Measurements from ENCODE around the gene LAMA3.

LAMA3 gene

DNA sequence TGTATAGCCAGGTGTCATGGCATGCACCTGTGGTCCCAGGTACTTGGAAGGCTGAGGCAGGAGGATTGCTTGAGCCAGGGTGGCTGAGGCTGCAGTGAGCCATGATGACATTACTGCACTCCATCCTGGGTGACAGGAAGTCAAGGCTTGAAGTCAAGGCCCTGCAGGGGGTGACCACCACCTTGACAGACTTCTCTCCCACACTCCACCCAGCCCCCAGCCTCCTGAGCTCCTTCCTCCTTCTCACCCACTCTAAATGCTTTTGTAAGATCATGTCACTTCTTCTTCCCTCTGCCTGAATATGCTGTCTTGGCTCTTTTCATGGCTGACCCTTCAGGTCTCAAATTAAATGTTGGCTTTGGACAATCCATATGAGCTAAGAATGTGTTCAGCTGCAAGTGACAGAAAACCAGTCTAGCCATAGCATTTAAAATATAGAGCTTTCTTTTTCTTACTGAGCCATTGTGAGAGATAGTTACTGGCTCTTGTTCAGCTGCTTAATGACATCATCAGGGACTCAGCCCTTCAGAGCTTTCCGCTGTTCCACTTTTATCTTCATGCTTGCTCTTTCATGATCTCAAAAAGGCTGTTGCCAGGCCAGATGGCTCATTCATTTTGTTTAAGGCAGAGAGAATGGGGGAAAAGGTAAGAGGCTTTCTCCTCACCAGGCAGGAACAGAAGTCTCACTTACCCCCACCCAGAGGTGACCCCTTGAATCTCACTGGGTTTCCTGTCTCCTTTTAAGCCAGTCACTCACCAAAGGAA, 288.6 kb downstream of the LAMA3 start:
- peak; percentile 68 for DNase-seq

DNA sequence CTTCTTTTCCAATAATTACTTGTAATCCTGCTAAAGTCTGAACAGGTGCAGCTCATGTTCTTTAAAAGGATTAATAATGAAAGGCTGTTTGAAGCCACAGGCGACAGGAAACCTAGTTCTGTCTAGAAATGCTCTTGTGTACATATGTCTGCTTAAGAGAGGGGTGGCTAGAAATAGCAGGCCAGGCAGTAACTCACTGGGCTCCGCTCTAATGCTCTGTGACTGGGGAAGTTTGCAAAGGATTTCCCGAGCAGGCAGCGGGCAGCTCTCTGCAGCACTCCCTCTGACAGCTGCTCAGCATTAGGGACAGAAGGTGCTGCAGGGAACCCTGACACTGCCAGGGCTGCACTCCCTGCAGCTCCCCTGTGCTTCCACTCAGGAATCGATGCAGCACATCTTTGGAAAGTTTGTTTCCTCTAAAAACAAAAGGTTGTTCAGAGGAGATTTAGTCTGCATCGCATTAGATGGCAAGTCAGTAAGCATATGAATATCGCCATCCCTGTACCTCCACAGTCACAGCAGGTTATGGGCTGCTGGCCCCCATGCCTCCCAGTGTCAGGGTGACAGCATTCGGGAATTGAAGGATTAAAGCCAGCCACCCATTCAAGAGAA, 292.2 kb downstream of the LAMA3 start:
- no peak for DNase-seq

DNA sequence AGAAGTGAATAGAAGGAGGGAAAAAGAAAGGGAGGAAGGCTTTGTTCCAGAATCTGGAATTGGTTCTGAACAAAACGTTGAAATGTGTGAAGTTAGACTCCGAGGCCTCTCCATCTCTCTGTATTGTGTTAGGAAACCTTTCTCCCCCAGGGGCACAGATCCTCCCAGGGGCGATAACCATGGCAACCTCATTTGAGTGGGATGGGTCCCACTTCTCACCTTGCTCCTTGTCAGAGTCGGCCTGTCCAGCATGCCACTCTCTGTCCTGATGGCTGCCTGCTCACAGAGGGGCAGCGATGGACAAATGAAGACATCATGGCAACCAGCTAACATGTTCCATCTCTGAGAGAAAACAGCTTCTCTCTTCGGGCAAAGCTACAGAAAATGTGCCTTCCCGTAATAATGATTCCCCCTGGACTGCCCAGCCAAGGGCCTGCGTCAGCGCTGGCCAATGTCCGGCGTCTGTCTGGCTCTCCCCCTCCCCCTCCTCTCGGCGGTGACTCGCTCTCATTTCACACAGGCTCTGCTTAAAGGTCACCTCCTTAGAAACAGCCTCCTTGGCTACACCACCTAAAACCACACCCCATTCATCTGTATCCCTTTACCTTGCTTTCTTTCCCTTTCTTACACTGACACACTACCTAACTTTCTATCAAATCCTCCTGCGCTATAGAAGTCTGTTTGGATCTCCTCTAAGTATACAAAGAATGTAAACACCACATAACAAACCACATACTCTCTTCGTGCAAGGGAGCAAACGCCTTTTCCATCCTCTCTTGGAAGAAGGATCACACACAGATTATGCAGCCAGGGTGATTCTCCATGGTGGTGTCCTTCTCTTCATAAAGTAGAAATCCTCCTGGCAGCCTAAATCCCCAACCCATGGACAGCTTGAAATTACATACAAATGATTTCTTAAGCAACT, 293.2 kb downstream of the LAMA3 start:
- DNase-seq, result no peak

DNA sequence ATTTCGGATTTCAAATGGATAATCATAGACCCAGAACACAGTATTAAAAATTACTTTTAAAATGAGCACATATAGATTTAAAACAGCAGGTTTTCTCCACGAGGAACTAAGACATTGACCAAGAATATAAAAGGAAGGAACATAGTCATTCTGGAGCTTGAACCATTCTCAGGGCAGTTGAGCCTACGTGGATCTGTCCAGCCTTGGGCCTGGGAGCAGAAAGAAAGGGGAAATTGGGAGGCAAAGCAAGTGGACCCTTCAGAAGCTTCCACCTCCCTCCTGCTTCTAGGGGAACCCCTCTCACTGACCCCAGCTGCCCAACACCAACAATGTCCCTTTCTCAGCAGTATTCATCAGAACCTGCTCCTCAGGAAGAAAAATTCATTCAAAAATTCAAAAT, 293.9 kb downstream of the LAMA3 start:
- no peak for DNase-seq

DNA sequence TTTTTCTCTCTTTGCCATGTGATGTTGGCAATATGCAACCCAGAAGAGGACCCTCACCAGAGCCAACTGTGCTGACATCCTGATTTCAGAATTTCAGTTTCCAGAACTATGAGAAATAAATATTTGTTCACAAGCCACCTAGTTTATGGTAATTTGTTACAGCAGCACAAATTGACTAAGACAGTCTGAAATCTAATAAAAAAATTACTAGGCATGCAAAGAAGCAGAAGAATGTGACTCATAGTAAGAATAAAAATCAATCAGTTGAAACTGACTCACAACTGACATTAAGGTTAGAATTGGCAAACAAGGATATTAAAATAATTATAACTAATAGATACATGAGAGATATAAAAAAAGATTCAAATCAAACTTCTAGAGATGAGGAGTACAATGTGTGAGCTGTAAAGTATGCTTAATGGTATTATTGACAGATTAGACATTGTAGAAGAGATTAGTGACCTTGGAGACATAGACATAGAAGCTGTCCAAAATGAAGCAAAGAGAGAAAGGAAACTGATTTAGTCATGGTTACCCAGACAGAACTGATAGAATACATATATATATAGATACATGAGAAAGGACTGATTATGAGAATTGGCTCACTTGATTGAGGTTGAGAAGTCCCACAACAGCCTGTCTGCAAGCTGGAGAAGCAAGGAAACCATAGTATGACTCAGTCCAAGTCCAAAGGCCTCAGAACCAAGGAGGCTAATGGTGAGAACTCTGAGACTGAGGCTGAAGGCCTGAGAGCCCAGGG, 297.5 kb downstream of the LAMA3 start:
- DNase-seq, result peak; percentile 24

DNA sequence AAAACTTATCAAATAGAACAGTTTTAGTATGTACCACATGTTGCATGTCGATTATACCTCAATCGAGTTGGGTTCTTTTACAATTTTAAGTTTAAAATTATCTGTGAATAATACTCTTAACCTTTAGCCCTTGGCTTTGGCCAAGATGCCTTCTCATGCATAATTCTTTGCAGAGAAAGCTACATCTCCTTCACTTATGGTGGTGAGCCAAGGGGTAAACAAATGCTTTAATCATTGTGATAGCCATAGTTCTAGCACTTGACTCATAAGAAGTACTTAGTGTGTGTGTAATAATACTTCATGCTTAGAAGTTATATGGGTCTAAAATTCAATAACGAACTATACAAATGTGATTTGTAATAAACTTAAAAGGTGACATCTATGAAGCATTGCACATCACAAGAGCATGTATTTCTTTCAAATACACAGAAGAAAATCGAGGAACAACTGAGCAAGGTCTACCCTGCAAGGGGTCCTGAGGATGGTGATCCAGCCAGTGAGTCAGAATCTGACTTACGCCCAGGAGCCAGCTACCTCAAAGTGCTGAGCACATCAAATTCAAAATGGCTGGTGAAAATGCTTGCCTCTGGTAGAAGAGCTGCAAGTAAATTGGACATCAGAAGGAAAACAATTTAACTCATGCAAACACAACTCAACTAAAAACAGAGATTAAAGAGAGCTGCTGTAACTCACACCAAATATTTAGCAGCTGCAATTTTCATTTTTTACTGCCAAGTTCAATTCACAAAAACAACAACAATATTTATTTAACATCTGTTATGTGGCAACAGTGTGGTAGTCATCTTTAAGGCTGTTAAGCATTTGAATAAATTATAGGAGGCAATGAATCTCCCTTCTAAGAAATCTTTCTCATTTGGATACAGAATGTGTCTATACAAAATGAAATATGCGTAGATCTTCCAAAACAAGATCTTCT, 301.5 kb downstream of the LAMA3 start:
- no peak for DNase-seq

DNA sequence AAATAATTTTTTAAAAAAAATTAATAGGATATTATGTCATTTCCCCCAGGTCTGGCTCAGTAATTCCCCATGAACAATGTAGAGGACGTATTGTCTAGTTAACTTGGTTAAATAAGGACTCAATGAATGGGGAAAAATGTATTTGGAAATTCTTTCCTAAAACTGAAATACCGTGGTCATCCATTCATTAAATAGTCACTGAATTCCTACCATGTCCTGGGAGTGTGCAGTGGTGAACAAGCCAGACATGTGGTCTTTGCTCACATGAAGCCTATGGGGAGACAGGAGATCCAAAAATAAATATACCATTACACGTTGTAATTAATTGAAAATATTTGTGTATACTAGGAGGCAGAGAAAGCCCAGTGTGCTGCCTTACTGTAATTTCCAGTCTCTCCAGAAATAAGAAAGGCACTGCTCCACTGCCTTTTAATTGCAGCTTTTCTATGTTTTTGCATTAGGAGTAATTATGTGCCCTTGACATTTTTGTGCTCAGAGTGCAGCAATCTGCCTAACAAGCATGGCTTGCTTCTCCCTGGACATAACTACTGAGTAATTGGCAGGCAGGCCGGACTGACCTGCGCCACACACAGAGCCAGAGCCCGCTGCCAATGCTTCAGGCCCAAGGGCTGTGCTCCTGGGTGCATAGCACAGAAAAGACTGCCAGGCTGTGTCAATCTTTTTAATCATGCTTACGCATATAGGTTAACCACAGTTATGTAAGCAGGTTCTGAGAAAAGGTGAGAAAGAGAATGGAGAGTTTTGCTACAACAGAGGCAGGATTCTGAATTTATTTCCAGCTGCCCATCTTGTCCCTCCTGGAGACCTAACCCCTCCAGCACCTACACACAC, 303.1 kb downstream of the LAMA3 start:
- no peak for DNase-seq

DNA sequence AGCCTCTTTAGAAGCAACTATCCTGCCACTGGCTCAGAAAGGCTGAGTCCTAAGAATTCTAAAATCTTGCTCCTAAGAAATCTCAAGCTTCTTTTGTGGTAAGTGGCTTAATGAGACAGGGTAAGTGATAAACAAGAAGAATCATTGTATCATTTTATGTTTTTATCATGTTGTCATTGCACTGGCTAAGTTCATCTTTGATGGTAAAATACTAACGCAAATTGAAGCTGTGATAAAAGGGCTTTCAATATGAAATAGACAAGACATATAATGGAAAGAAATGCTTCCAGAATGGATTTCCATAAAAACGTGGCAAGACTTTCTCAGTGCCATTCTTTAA, 303.7 kb downstream of the LAMA3 start:
- DNase-seq, result no peak

DNA sequence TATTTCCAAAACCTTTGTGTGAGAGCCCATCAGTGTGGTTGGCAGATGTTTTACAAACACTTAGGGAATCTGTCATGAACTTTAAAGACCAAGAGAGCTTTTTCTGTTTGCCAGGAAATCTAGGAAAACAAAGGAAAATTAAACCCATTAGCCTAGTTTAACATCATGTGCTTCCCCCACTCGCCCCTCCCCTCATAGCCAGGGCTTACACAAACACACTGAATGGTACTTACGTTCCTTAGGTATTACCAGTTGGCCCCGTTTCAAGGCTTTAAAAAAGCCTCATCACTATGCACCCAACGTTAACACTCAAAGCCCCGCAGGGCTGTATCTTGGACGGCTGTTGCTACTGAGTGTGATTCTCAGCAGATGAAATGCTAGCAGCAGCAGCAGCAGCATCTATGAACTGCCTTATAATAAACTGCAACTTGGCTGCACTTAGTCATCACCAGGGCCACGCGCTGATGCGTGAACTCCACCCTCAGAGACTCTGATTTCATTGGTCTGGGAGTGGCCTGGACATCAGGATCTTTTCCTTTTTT, 305.2 kb downstream of the LAMA3 start:
- DNase-seq, result no peak

DNA sequence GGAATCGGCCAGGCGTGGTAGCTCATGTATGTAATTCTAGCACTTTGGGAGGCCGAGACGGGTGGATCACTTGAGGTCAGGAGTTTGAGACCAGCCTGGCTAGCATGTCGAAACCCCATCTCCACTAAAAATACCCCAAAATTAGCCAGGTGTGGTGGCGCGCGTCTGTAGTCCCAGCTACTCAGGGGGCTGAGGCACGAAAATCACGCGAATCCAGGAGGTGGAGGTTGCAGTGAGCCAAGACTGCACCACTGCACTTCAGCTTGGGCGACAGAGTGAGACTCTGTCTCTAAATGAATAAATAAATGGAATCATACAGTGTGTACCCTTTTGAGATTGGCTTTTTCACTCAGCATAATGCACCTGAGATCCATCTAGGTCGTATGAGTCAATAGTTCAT, 305.9 kb downstream of the LAMA3 start:
- DNase-seq, result no peak

DNA sequence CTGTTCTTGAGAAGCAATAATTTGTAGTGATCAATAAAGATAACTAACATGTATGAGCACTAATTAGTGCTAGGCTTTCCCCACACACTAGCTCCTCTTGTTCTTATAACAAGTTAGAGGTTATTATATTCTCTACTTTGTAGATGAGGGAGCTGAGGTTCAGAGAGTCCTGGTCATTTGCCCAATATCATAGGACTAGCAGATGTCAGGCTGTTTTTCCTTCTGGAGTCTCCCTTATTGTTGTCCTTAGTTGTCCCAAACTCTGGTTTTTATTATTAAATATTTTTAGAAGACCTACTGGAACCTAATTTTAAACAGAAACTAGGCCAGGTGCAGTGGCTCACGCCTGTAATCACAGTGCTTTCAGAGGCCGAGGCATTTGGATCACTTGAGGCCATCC, 308.8 kb downstream of the LAMA3 start:
- no peak for DNase-seq

DNA sequence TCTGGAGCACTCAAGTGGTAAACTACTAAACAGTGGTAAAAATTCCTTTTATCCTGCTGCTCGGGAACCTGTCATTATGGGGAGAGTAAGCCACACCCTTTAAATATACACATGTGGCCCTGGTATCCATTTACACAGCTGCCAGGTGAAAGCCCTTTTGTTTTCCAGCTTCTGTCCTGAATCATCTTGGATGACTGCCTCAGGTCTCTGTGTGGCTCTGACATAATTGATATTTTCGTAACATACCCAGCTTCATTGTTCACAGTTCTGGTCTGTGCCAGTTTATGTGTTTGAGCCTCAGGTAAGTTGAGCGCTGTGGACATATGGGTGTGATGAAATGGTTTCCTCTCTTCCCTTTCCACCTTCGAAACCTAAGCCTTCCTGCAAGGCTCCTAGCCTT, 309.6 kb downstream of the LAMA3 start:
- no peak for DNase-seq

DNA sequence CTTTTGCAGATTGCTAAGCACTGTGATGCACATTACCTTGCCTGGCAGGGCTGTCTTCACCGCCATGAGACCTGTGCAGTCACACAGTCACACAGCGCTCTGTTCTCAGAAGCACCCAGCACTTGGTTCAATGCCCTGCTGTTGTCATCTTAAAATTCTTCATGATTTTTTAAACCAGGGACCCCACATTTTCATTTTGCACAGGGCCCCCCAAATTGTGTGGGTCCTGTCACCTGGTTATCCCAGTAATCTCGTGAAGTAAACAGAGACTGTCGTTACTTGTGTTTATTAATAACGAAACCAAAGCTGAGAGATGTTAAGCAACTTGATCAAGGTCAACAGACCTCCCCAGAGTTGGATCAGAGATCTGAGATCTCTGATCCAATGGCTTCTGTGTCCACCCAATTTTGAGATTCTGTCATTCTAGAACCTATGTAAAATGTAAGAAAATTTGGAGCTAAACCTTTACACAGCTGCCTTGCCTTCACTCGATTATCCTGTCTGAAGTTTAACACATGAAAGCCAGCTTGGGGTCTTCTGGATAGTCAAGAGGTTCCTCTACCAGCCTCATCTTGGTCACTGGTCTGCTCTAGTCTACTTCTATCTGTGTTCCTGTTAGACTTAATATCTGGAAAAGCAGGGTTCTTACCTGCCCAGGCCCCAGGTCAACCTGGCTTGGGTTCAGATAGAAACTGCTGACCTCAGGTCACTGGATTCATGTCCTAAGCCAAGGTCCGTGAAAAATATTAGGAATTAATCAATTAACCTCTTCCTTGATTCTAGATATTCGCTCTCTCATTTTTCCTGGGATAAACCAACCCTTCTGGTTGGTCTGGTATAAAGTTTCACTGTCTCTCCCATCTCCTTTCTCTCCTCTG, 311.6 kb downstream of the LAMA3 start:
- DNase-seq, result no peak

DNA sequence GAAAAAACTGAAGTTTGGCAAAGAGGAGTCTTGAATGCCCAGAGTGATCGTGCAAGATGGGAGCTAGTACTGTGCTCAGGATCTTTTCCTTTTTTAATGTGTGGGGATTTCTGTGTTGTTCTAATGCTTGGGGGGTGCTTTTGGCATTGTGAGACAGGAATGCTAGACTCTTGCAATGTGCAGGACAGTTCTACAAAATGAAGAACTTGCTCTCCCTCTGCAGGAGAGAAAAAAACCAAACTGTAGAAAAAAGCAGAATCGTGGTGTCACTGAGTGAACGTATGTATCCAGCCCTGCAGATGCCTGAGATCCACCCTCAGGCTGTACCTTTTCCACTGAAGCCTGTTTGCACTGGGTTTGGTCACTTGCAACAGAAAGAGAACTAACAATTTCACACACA, 313.2 kb downstream of the LAMA3 start:
- no peak for DNase-seq

DNA sequence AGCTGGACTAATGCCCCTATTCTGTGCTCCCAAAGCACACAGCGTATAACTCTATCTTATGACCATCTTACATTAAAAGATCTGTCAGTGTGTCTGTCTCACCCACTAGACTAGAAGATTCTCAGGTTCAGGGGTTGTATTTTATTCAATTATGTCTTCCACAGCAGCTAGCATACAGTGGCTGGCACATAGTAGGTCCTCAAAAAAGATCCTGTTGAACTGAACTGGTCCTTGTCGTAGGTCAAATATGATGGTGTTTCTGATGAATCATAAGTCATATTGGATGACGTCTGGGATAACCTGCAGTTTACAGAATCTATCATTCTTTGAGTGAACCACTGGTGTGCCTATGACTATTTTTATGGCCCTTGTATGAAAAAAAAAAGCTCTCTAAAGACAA, 314.0 kb downstream of the LAMA3 start:
- no peak for DNase-seq

DNA sequence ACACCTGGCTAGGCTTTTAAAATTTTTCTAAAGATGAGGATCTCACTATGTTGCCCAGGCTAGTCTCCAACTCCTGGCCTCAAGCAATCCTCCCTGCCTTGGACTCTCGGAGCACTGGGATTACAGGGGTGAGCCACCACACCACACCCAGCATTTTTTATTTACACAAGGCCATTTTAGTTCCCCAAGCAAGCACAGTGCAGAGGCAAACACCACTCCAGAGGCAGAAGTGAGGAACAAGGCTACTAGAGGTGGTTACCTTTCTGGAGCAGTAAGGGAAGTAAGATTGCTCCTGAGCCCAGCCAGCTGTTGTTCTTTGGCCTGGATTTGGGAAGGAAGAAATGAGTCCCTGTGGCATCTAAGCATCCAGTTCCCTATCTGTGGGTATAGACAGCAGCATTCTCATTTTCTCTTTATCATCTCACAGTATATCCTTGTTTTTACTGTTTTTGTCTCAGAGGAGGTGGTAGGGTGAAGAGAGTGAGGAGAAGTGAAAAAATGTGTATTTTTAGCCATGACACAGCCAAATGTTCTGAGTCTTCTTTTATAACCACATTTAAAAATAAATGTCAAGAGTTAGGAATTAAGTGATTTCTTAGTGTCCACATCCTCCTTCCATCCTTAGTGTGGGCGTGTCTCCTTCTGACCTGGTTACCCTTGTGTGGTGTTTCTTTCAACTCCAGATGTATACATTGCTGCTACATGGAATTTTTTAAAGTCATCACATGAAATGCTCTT, 314.8 kb downstream of the LAMA3 start:
- DNase-seq, result no peak

Data from suppressor macrophage treated with lipopolysaccharide for 4 hours (primary cell).